NCI-H1105 treated with DMSO at 0.1 percent for 48 hours (cell line): ENCODE results near the gene CPLANE1.
"Not testable (repeated sequence)": the region's sequence is repeated elsewhere in the genome, so short reads cannot be mapped to it uniquely, and the experiment has no call there.

Experiments
- DNase-seq: peaks from one replicate; lab custom pipeline; 2025; lab: John Stamatoyannopoulos, UW

The CPLANE1 gene

DNA sequence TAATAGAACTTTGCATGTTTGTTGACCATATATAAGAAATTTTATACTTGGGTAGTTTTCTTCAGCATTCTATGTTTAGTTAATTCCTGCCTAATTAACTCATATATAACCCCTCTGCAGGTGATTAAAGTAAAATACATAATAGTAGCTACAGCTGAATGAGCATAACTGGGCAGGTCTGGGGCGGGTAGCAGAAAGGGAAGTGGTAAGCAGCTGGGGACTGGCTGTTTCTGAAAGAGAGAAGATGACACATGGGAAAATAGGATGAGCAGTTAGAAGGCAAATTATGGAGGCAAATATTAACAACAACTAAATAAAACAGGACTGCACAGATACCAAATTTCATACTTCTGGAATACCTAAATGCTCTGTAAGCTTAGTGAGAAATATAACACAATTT, 128.1 kb downstream of the CPLANE1 start:
- no peak for DNase-seq

DNA sequence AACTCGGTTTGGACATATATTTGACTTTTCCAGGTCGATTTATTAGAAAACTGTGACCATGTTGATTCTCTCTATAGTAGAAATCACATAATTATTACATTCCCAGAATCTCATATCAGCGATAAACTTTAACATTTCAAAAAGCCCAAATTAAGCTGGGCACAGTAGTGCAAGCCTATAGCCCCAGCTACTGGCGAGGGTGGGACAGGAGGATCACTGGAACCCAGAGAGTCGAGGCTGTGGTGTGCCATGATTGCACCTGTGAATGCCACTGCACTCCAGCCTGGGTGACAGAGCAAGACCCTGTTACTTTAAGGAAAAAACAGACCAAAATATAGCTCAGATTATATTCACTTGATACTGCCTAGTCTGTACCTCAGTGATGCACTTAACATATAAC, 128.9 kb downstream of the CPLANE1 start:
- no peak for DNase-seq

DNA sequence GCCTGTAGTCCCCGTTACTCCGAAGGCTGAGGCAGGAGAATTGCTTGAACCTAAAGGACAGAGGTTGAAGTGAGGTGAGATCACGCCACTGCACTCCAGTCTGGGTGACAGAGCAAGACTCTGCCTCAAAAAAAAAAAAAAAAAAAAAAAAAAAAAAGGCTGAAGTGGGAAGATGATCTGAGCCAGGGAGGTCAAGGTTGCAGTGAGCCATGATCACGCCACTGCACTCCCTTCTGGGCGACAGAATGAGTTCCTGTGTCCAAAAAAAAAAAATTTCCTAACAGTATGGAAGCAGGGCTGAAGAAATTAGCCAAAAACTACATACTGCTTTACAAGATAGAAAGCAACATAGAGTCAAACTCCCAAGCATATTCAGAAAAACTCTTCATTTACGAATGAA, 132.8 kb downstream of the CPLANE1 start:
- no peak for DNase-seq

DNA sequence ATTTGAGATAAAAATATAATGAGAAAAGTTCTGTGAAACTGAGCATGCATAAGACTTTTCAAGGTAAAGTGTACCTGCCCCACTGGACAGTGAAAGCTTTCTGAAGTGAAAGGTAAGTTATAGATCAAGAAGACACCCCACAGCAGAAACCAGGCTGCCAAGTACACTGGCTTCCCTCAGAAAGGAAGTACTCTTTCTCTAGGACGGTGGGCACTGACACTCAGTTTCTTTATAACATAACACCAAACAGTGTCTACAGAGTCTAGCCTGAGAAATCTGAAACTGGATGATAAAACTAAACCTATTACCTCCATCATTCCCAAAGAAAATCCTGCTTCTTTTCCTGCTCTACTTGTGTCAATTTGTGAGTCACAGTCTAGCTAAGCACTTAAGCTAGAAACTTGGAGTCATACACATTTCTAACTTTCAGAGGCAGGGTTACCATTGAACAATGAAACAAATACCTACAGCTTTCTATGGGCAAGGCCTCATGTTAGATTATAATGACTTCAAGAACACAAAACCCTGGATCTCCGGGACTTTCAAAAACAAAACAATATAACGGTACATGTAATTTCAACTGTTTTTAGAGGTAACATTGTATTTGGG, 136.7 kb downstream of the CPLANE1 start:
- DNase-seq = no peak

DNA sequence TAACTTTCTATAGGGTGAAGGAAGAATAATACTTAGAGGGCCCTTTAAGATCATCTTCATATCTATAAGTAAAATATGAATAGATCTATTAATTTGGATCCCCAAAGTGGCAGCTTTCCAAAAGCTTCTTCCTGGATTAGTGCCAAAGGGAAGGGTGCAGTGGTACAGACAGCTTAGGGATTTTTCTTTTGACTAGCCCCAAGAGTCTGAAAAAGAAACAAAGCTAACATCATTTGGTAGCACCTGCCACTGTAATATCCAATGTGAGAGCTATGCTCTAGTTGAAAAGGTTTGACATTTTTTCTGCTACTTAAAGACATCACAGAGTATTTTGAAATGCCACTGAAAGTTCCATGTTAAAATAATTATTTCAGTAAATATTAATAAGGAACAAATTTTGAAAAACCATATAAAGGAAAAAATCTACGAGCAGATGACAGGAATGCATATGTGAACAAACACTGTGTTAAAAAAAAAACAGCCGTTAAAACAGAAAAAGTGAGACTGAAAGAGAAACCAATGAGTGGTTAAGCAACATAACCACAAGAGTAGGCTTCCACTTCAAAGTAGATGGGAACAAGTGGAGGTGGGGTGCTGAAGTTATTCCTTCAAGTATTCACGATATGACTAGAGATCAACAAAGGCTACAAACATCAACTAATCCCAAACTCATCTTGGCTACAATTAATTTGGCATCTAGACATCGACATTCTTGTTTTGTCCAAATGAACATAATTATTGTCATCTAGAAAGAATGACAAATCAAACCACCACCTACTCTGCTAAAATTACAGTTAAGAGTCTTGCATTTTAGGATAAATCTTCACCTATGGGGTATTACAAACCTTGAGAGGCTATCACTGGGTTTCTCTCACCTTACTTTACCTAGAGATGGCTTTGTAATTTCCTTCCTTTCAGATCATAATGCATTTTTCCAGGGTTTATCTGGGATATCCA, 137.5 kb downstream of the CPLANE1 start:
- DNase-seq = no peak

DNA sequence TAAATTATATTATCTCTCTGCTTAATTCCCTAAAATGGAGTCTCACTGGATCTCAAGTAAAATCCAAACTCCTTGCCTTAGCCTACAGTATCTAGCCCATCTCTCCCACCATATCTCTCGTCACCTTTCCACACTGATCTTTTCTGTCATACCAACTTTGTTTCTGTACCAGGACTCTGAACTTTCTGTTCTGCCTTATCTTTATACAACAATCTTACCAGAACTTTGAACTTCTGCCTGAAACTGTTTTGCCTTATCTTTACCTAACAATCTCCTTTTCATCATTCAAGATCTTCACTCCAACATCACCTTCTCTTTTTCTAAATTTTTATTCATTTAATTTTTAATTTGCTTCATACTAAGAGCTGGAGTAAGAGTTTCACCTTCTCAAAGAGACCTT, 139.0 kb downstream of the CPLANE1 start:
- DNase-seq = no peak

DNA sequence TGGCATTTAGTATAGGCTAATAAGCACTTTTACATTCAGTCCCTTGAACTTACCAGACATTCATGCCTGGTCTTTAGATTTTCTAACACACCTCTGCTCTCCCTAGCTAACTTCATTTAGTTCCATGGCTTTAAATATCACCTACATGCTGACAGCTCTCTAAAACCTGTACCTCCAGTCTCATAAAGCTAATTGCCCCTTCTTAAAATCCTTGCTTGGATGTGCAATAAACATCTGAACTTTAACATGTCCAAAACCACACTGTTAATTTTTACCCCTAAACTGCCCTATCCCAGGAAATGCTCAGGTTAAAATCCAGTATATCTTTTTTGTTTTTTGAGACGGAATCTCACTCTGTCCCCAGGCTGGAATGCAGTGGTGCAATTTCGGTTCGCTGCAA, 139.8 kb downstream of the CPLANE1 start:
- DNase-seq = no peak

DNA sequence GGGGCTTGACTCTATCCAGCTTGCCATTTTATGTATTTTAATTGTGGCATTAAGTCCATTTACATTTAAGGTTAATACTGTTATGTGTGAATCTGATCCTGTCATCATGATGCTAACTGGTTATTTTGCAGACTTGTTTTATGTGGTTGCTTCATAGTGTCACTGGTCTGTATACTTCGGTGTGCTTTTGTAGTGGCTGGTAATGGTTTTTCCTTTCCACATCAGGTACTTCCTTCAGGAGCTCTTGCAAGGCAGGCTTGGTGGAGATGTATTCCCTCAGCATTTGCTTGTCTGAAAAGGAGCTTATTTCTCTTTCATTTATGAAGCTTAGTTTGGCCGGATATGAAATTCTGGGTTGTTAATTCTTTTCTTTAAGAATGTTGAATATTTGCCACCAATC, 145.9 kb downstream of the CPLANE1 start:
- DNase-seq = no peak

DNA sequence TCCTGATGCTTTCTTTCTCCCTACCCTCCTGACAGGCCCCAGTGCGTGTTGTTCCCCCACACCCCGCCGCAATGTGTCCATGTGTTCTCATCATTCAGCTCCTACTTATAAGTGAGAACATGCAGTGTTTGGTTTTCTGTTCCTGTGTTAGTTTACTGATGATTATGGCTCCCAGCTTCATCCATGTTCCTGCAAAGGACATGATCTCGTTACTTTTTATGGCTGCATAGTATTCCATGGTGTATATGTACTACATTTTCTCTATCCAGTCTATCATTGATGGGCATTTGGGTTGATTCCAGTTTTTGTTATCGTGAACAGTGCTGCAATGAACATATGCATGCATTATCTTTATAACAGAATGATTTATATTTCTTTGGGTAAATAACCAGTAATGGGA, 149.9 kb downstream of the CPLANE1 start:
- DNase-seq = not testable (repeated sequence)

DNA sequence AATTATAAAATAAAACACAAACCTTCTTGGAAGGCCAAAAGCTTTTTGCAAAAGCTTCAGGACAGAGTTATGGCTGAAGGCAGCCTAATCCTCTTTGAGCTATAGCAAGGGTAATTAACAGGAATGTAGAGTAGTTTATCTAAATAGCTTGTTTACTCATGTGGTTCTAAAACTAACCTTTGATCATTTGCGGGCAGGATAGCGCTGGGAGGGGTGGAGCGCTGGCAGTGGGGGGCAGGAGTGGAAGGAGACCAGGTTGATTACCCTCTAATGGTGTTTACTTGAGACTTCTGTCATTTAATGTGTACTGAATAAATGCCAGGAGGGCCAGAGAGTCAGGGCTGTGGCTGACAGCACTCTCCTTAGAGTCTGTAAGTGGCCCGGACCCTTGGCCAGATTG, 155.4 kb downstream of the CPLANE1 start:
- not testable (repeated sequence) for DNase-seq

DNA sequence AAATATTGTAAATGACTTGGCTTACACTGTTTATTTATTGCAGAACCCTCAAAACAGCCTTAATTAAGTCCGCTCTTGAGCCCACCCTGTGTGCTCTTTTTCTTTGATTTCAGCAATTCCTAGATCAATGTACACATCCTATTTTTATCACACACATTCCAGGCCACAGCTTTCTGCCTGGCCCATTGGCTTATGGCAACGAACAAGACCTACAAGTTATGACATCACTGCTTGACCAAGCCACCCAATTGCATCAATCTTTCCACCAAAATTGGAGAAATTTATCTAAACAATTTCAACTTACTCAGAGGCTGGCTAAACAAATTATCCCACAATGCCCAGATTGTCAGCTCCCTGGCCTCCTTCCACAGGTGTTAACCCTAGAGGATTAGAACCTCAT, 158.4 kb downstream of the CPLANE1 start:
- no peak for DNase-seq

DNA sequence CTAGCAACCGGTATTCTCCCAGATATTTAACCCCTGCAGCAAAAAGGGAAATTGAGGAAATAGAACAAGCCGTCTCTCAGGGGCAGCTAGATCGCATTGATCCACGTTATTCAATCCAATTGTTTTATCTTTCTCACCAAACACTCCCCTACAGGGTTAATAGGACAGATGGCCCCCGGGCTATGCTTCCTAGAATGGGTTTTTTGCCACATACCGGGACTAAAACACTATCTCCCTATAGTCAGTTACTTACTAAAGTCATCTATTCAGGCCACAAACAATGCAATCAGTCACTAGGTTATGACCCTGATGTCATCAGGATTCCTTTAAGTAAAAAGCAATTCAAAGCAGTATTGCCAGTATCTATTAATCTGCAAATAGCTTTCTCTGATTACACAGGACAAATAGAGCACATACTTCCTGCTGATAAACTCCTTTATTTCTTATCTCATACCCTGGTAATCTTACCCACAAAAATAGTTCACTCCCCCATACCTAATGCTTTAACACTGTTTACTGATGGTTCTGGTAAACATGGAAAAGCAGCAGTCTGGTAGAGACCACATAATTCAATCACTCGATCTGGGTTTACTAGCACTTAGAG, 159.0 kb downstream of the CPLANE1 start:
- DNase-seq = no peak

DNA sequence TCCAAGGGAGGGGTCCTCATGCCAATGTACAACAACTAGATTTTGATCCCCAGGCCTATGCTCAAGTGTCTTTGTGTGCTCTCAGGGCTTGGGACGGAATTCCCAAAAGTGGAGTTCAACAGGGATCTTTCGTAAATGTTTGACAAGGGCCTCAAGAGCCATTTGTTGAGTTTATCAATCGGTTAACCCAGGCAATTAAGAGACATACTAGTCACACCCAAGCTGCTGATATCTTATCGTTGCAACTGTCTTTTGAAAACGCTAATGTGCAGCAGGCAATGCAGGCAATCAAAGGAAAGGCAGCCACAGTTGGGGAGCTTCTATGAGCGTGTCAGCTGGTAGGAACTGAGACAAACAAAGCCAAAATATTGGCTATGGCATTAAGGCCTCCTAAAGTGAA, 161.2 kb downstream of the CPLANE1 start:
- no peak for DNase-seq

DNA sequence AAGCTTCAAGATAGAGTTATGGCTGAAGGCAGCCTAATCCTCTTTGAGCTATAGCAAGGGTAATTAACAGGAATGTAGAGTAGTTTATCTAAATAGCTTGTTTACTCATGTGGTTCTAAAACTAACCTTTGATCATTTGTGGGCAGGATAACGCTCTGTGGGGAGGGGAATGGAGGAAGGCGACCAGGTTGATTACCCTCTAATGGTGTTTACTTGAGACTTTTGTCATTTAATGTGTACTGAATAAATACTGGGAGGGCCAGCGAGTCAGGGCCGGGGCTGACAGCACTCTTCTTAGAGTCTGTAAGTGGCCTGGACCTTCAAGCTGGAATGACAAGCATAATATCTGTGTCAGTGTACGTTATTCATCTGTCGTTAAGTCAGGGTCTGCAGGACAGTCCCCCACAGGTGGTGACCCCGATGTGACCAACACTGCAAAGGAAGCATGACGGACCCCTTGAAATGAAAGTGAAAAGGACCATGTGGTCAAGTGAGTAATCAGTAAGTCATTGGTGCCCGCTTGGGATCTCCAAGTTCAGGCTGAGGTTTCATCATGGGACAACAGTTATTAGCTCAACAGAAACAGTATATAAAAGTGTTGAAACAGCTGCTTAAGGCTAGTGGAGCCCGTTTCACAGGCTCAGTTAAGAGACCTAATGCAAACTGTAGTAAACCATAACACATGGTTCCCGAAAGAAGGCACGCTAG, 162.6 kb downstream of the CPLANE1 start:
- DNase-seq = no peak

DNA sequence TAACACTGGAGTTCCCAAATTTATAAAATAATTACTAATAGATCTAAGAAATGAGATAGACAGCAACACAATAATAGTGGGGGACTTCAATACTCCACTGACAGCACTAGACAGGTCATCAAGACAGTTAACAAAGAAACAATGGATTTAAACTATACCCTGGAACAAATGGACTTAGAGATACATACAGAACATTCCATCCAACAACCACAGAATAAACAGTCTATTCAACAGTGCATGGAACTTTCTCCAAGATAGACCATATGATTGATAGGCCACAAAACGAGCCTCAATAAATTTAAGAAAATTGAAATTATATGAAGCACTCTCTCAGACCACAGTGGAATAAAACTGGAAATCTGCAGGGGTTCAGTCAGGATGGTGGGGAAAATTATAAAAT, 163.2 kb downstream of the CPLANE1 start:
- not testable (repeated sequence) for DNase-seq

DNA sequence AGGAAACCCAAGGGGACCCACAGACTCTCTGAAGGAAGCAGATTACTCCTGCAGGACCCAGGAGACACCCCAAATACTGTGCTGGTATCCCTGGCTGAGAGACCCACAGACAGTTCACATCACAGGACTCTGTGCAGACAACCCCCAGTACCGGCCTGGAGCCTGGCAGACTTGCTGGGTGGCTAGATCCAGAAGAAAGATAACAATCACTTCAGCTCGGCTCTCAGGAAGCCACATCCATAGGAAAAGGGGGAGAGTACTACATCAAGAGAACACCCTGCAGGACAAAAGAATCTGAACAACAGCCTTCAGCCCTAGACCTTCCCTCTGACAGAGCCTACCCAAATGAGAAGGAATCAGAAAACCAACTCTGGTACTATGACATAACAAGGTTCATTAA, 166.2 kb downstream of the CPLANE1 start:
- DNase-seq = not testable (repeated sequence)

DNA sequence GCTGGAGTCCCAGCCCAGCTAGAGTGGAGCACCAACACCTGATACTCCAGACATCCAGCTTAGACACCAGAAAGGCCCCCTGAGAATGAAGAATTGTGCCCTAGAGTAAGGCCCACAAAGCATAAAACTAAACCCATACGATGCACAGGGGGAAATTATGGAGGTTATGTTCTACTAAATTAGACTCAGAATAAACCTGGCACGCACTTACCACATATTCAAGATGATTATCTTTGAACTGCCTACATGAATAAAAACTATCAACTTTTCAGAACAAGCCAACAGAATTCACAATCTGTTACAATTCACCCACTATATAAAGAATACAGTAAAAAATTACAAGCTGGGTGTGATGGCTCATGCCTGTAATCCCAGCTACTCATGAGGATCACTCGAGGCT, 168.5 kb downstream of the CPLANE1 start:
- no peak for DNase-seq

DNA sequence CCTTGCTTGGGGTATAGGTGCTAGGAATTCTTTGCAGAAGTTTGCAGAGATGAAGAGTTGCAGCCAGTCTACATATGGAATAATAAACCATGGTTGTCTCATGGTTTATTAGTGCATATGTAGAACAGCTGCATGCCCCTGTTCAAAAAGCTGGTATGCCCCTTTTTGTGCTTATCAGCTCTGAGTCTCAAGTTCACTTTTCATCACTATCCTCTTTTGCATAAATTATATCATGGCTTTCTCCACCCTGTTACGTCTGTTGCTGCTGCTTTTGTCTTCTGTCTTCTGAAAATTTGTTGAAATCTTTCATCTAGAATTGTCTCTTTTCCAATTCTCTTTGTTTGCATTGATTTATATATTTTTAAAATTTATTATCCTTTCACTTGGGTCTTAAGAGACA, 172.0 kb downstream of the CPLANE1 start:
- DNase-seq = no peak

DNA sequence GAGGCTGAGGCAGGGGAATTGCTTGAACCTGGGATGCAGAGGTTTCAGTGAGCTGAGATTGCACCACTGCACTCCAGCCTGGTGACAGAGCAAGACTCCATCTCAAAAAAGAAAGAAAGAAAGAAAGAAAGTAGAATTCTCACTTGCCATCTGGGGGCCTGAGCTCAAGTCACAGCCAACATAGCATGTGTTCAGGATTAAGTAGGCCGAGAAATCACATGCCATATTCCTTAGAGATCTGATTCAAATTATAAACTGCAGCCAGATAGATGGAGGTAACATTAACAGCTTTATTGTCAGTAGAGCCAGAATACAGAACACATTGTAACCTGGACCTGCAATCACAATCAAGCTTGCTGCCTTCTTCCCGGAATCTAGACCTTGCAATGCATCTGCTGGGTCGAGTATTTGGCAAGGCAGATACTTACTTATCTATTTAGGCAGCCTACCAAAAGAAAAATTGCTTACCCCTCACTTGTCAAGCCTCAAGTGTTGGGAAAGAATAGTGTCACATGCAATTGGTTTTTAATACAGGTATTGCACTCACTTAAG, 173.7 kb downstream of the CPLANE1 start:
- DNase-seq = no peak

DNA sequence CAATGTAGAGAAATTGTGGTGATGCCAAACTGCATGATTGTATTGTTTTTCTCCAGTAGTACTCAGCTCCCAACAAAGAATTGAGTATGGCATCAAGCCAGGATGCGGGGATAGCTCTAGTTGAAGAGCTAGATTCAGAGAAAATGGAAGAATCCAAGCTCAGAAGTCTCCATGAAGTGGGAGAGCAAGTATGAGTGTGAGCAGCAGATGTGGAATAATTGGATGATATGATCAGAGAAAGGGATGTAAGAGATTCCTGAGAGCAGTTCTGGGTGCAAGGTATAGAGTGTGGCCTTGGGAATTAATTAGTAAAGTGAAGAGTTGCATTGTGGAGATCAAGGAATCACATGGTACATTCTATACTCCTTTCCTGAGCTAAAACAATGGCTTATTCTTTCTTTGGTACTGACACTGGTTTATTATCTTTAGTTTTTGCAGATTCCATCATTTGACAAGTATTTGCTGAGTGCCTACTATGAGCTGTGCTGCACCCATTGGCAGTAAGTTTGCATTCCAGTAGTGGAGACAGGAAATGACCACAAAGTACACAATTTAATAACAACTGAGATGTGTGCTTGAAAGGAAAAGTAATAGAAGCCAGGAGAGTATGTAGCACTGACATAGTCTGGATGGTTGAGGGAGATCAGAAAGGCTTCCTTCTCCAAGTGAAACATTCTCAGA, 177.1 kb downstream of the CPLANE1 start:
- DNase-seq = peak; percentile 40

DNA sequence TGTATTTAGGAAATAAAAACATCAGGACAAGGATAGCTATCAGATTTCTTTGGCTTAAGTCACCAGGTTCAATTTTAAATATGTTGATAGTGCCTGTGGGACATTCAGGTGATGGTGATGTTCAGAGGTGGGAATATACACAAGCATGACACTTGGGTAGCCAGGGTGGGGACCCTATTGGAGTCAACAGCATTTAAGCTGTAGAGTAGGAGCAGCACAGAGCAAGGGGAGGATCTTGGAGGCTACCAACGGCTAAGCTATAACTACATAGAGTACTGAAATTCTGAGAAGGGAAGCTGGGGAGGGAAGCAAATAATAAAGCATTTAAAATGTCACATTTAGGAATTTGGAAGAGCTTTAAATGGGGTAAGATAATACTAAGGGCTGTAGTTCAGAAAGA, 177.7 kb downstream of the CPLANE1 start:
- no peak for DNase-seq

DNA sequence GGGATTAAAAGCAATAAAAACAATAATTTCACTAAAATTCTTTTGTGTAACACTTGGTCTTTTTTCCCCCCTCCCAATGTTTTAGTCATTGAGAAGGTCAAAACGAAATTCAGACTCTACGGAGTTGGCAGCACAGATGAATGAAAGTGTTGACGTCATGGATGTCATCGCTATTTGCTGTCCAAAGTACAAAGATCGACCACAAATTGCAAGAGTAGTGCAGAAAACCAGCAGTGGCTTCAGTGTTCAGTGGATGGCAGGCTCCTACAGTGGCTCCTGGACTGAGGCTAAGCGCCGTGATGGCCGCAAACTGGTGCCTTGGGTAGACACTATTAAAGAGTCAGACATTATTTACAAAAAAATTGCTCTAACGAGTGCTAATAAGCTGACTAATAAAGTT, 184.7 kb downstream of the CPLANE1 start:
- no peak for DNase-seq
